ENCODE measurements around the gene TSC22D4.

TSC22D4 gene

DNA sequence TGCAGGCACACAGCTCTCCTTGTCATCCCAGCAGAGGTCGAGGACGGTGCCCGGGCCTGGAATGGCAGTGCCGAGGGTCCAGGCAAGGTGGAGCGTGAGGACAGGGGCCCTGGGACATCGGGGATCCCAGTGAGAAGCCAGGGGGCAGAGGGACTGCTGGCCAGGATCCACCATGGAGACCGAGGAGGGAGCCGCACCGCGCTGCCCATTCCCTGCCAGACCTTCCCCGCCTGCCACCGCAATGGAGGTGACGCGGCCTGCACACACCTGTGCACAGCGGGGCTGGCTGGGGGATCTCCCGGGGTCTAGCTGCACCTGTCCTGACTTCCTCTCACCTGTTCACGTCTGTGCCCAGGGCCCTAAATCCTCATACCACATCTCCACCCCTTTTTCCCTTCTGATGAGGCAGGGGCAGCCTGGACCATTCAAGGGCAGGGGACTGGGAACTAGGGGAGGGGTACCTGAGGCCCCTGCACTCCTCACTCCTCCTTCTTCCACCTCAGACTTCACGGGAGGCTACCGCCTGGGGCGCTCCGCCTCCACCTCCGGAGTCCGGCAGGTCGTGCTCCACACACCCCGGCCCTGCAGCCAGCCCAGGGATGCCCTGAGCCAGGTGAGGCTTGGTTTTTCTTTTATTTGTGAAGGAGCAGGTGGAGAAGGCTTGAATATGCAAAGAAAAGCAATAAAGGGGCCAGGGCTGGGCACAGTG, 11.6 kb upstream of the TSC22D4 start:
- TF ChIP-seq, protein P1, sequence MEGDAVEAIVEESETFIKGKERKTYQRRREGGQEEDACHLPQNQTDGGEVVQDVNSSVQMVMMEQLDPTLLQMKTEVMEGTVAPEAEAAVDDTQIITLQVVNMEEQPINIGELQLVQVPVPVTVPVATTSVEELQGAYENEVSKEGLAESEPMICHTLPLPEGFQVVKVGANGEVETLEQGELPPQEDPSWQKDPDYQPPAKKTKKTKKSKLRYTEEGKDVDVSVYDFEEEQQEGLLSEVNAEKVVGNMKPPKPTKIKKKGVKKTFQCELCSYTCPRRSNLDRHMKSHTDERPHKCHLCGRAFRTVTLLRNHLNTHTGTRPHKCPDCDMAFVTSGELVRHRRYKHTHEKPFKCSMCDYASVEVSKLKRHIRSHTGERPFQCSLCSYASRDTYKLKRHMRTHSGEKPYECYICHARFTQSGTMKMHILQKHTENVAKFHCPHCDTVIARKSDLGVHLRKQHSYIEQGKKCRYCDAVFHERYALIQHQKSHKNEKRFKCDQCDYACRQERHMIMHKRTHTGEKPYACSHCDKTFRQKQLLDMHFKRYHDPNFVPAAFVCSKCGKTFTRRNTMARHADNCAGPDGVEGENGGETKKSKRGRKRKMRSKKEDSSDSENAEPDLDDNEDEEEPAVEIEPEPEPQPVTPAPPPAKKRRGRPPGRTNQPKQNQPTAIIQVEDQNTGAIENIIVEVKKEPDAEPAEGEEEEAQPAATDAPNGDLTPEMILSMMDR (IDR thresholded peaks at IDR 0.05; ENCODE audit: low read length, missing control alignments) = no peak
- H3K4me3 ChIP-seq (replicated peaks; ENCODE audit: low read depth, low read length) = no peak overlapping the region
- DNase-seq (ENCODE audit: low read depth) = no peak

DNA sequence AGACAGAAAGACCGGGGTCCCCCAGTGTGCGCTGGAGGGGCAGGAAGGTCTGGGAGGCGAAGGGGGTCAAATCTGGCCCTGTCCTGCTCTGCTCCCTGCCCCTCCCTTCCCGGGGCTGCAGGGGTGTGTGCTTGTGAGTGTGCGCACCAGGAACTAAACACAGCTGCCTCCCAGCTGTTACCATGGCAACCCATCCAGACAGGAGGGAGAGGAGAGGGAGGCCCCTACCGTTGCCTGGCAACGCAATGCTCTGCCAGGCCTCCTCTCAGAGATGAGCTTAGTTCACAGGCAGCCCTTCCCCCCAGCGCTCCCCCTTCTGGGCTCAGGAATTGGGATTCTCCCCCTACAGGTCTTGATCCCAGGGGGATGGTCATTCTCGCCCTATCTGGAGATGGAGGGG, 10.8 kb upstream of the TSC22D4 start:
- H3K4me3 ChIP-seq (replicated peaks; ENCODE audit: low read depth, low read length) = no peak overlapping the region
- peak; percentile 90 for DNase-seq (ENCODE audit: low read depth)
- TF ChIP-seq, protein P1 (IDR thresholded peaks at IDR 0.05; ENCODE audit: low read length, missing control alignments) = no peak

GRCh38 chr7:100489121-100489520, 10.1 kb upstream of the TSC22D4 start:
- DNase-seq (ENCODE audit: low read depth) = no peak
- TF ChIP-seq, protein P1 (IDR thresholded peaks at IDR 0.05; ENCODE audit: low read length, missing control alignments) = no peak

DNA sequence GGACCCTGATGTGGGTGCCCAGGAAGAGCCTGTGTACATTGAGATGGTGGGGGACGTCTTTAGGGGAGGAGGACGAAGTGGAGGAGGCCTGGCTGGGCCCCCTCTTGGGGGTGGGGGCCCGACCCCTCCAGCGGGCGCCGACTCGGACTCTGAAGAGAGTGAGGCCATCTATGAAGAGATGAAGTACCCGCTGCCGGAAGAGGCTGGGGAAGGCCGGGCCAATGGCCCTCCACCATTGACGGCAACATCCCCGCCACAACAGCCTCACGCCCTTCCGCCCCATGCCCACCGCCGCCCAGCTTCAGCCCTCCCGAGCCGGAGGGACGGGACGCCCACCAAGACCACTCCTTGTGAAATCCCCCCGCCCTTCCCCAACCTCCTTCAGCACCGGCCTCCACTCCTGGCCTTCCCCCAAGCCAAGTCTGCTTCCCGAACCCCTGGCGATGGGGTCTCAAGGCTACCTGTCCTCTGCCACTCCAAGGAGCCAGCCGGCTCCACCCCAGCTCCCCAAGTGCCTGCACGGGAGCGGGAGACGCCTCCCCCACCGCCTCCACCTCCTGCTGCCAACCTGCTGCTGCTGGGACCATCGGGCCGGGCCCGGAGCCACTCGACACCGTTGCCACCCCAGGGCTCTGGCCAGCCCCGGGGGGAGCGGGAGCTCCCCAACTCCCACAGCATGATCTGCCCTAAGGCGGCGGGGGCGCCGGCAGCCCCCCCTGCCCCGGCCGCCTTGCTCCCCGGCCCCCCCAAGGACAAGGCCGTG, 9.5 kb upstream of the TSC22D4 start:
- TF ChIP-seq, protein P1 (IDR thresholded peaks at IDR 0.05; ENCODE audit: low read length, missing control alignments) = no peak
- H3K4me3 ChIP-seq (replicated peaks; ENCODE audit: low read depth, low read length) = no peak overlapping the region
- no peak for DNase-seq (ENCODE audit: low read depth)

More at GRCh38 chr7:100489121-100489520, 10.1 kb upstream of the TSC22D4 start:
- H3K4me3 ChIP-seq (replicated peaks; ENCODE audit: low read depth, low read length) = no peak overlapping the region

DNA sequence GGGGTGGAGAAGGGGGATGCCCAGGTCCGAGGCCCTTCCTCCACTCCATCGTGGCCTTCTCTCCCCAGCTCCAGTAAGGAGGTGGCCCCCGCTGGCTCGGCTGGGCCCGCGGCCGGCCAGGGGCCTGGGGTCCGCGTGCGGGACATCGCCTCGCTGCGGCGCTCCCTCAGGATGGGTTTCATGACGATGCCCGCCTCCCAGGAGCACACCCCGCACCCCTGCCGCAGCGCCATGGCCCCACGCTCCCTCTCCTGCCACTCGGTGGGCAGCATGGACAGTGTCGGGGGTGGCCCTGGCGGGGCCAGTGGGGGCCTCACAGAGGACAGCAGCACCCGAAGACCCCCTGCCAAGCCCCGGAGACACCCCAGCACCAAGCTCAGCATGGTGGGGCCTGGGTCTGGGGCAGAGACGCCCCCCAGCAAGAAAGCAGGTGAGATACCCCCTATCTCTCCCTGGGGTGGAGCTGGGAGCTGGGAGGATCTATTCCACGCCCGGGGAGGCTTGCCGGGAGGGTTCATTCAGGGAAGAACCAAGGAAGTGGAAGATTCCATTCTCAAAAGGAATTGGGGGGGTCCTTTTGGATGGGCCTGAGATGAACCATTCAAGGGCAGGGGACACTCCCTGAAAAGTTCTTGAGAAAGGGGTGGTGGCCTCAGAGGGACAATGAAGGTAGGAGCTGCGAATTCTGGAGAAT, 7.9 kb upstream of the TSC22D4 start:
- H3K4me3 ChIP-seq (replicated peaks; ENCODE audit: low read depth, low read length) = no peak overlapping the region
- DNase-seq (ENCODE audit: low read depth) = no peak
- TF ChIP-seq, protein P1 (IDR thresholded peaks at IDR 0.05; ENCODE audit: low read length, missing control alignments) = no peak

GRCh38 chr7:100486111-100486636, 7.2 kb upstream of the TSC22D4 start:
- TF ChIP-seq, protein P1 (IDR thresholded peaks at IDR 0.05; ENCODE audit: low read length, missing control alignments) = no peak
- H3K4me3 ChIP-seq (replicated peaks; ENCODE audit: low read depth, low read length) = no peak overlapping the region
- DNase-seq (ENCODE audit: low read depth) = no peak

Measured in fibroblast of pulmonary artery (primary cell).